IMR-90 (cell line): ENCODE measurements around the gene HECTD2.

ENCODE experiments used
- BHLHE40 ChIP-seq: fragments of 150-350 bp; IDR thresholded peaks from 2 replicates; pipeline ENCODE4 v1.6.1; 2016; ENCODE audit warnings: mild to moderate bottlenecking, low read depth, low read length
- CEBPB ChIP-seq: IDR thresholded peaks from 2 replicates; pipeline ENCODE4 v1.6.1; 2012; ENCODE audit warnings: low read depth, low read length, improper control_type of control experiment
- CTCF ChIP-seq: conservative IDR thresholded peaks from 2 replicates; pipeline ENCODE4 v1.5.1; 2012; ENCODE audit warnings: mild to moderate bottlenecking, low read depth, low read length, improper control_type of control experiment
- MAZ ChIP-seq: IDR thresholded peaks from 2 replicates; pipeline ENCODE4 v1.6.1; 2012; ENCODE audit warnings: low read depth, mild to moderate bottlenecking, low read length, improper control_type of control experiment, moderate library complexity, borderline replicate concordance
- NFE2L2 ChIP-seq: fragments of 150-350 bp; IDR thresholded peaks from 2 replicates; pipeline ENCODE4 v1.6.1; 2016; ENCODE audit warnings: low read depth, mild to moderate bottlenecking, low read length
- POLR2A ChIP-seq: IDR thresholded peaks from 2 replicates; pipeline ENCODE4 v1.6.1; 2012; ENCODE audit warnings: mild to moderate bottlenecking, low read depth, low read length
- RAD21 ChIP-seq: IDR thresholded peaks from 2 replicates; pipeline ENCODE4 v1.6.1; 2012; ENCODE audit warnings: low read length, improper control_type of control experiment
- RFX5 ChIP-seq: IDR thresholded peaks from 2 replicates; pipeline ENCODE4 v1.8.0; 2012; ENCODE audit warnings: low read depth, mild to moderate bottlenecking, low read length, moderate library complexity

- TF ChIP-seq POLR2A (no peak), CTCF (no peak), CEBPB (no peak), RAD21 (no peak), BHLHE40 (no peak), MAZ (no peak), RFX5 (no peak), NFE2L2 (no peak)
Measured at GRCh38 chr10:91540733-91541132, 130.6 kb downstream of the HECTD2 start.
